H9 (cell line): ENCODE results near the gene CDK17. TPM values are rescaled to one million over a fixed set of nuclear protein-coding genes. Genes with fewer than 3 reads are reported as not detected.

Source experiments
- DNase-seq: peaks from one replicate; pipeline ENCODE4 v3.0.0-alpha.2; 2017
- H2AFZ ChIP-seq: one replicate; pipeline ENCODE4 v1.6.1; 2013; ENCODE audit warnings: mild to moderate bottlenecking, low read length, control low read depth, moderate library complexity
- H2AK5ac ChIP-seq: 2 replicates; pipeline ENCODE4 v1.6.1; 2013; ENCODE audit warnings: low read length, control low read depth, mixed read lengths; ENCODE audit not compliant: insufficient read length
- H2BK120ac ChIP-seq: one replicate; pipeline ENCODE4 v1.6.1; 2013; ENCODE audit warnings: low read depth, mild to moderate bottlenecking, low read length, control low read depth, inconsistent platforms; ENCODE audit not compliant: poor library complexity, severe bottlenecking
- H2BK12ac ChIP-seq: 2 replicates; pipeline ENCODE4 v1.6.1; 2013; ENCODE audit warnings: low read length, control low read depth, mixed read lengths, low read depth; ENCODE audit not compliant: insufficient read length
- H2BK15ac ChIP-seq: 2 replicates; pipeline ENCODE4 v1.6.1; 2013; ENCODE audit warnings: low read depth, low read length, control low read depth
- H2BK20ac ChIP-seq: one replicate; pipeline ENCODE4 v1.6.1; 2013; ENCODE audit warnings: low read depth, mild to moderate bottlenecking, low read length, control low read depth, inconsistent platforms; ENCODE audit not compliant: poor library complexity, severe bottlenecking
- H2BK5ac ChIP-seq: 2 replicates; pipeline ENCODE4 v1.6.1; 2013; ENCODE audit warnings: low read length, control low read depth, mixed read lengths; ENCODE audit not compliant: insufficient read length
- H3K14ac ChIP-seq: 2 replicates; pipeline ENCODE4 v1.6.1; 2013; ENCODE audit warnings: low read length, control low read depth; ENCODE audit not compliant: insufficient read depth
- H3K18ac ChIP-seq: 2 replicates; pipeline ENCODE4 v1.6.1; 2013; ENCODE audit warnings: low read depth, mild to moderate bottlenecking, mixed read lengths, low read length, control low read depth; ENCODE audit not compliant: insufficient read length
- H3K23ac ChIP-seq: 2 replicates; pipeline ENCODE4 v1.6.1; 2013; ENCODE audit warnings: low read length, control low read depth, mixed read lengths, low read depth; ENCODE audit not compliant: insufficient read length
- H3K23me2 ChIP-seq: 2 replicates; pipeline ENCODE4 v1.6.1; 2013; ENCODE audit warnings: low read depth, mild to moderate bottlenecking, mixed read lengths, low read length, control low read depth; ENCODE audit not compliant: insufficient read length, poor library complexity, severe bottlenecking
- H3K27ac ChIP-seq: 2 replicates; pipeline ENCODE4 v1.5.1; 2013; ENCODE audit warnings: low read length, control low read depth, mixed read lengths, low read depth; ENCODE audit not compliant: insufficient read length
- H3K27me3 ChIP-seq: 2 replicates; pipeline ENCODE4 v1.6.1; 2013; ENCODE audit warnings: low read length, control low read depth, inconsistent platforms; ENCODE audit not compliant: insufficient read depth
- H3K4ac ChIP-seq: 2 replicates; pipeline ENCODE4 v1.6.1; 2013; ENCODE audit warnings: low read depth, mild to moderate bottlenecking, control low read depth, inconsistent platforms, low read length, moderate library complexity
- H3K4me1 ChIP-seq: 2 replicates; pipeline ENCODE4 v1.6.1; 2013; ENCODE audit warnings: low read length, control low read depth, inconsistent platforms; ENCODE audit not compliant: insufficient read depth
- H3K4me2 ChIP-seq: 2 replicates; pipeline ENCODE4 v1.6.1; 2013; ENCODE audit warnings: low read length, control low read depth, mixed read lengths; ENCODE audit not compliant: insufficient read length, insufficient read depth
- H3K56ac ChIP-seq: 2 replicates; pipeline ENCODE4 v1.6.1; 2013; ENCODE audit warnings: low read depth, mild to moderate bottlenecking, mixed read lengths, low read length, control low read depth; ENCODE audit not compliant: insufficient read length
- H3K79me1 ChIP-seq: 2 replicates; pipeline ENCODE4 v1.6.1; 2013; ENCODE audit warnings: low read depth, mild to moderate bottlenecking, moderate library complexity, low read length, control low read depth, inconsistent platforms; ENCODE audit not compliant: insufficient read depth, poor library complexity, severe bottlenecking
- H3K79me2 ChIP-seq: 2 replicates; pipeline ENCODE4 v1.6.1; 2013; ENCODE audit warnings: low read length, control low read depth, inconsistent platforms; ENCODE audit not compliant: insufficient read depth
- H3K9ac ChIP-seq: 2 replicates; pipeline ENCODE4 v1.6.1; 2013; ENCODE audit warnings: low read length, control low read depth, mixed read lengths; ENCODE audit not compliant: insufficient read length; ENCODE audit errors: extremely low read depth
- H3K9me3 ChIP-seq: one replicate; pipeline ENCODE4 v1.6.1; 2013; ENCODE audit warnings: low read depth, low read length, inconsistent platforms; ENCODE audit not compliant: control insufficient read depth
- H3T11ph ChIP-seq: one replicate; pipeline ENCODE4 v1.6.1; 2013; ENCODE audit warnings: mild to moderate bottlenecking, low read length, control low read depth, inconsistent platforms
- H4K20me1 ChIP-seq: one replicate; pipeline ENCODE4 v1.6.1; 2013; ENCODE audit not compliant: control insufficient read depth, insufficient read length, insufficient read depth
- H4K5ac ChIP-seq: 2 replicates; pipeline ENCODE4 v1.6.1; 2013; ENCODE audit warnings: low read depth, mild to moderate bottlenecking, mixed read lengths, low read length, control low read depth; ENCODE audit not compliant: insufficient read length
- H4K8ac ChIP-seq: replicated peaks from 2 replicates; pipeline ENCODE4 v1.6.1; 2013; ENCODE audit warnings: low read length, control low read depth, mixed read lengths, low read depth; ENCODE audit not compliant: insufficient read length
- H4K91ac ChIP-seq: 2 replicates; pipeline ENCODE4 v1.6.1; 2013; ENCODE audit warnings: low read depth, mild to moderate bottlenecking, moderate library complexity, mixed read lengths, low read length, control low read depth; ENCODE audit not compliant: insufficient read length
- H3K27ac Mint-ChIP-seq, 3 experiments: 2 replicates in 2 of 3; 3 replicates in 1 of 3; pipeline ENCODE4 v1.8.0; 2020 to 2021; ENCODE audit warnings: mixed read lengths in 3 of 3, mild to moderate bottlenecking in 1 of 3, moderate library complexity in 1 of 3
- H3K27me3 Mint-ChIP-seq: 2 replicates; pipeline ENCODE4 v1.8.0; 2021; ENCODE audit warnings: low read depth, mild to moderate bottlenecking, moderate library complexity, mixed read lengths
- H3K36me3 Mint-ChIP-seq, 3 experiments: 2 replicates in 2 of 3; 3 replicates in 1 of 3; pipeline ENCODE4 v1.8.0; 2020 to 2021; ENCODE audit warnings: low read depth in 3 of 3, mixed read lengths in 3 of 3; ENCODE audit not compliant: insufficient read depth in 1 of 3
- H3K4me1 Mint-ChIP-seq, 2 experiments: 2 replicates each; pipeline ENCODE4 v1.8.0; 2020; ENCODE audit warnings: mixed read lengths in 2 of 2
- H3K4me3 Mint-ChIP-seq, 2 experiments: 2 replicates in 1 of 2; 3 replicates in 1 of 2; pipeline ENCODE4 v1.8.0; 2020 to 2021; ENCODE audit warnings: mild to moderate bottlenecking in 2 of 2, mixed read lengths in 2 of 2, moderate library complexity in 1 of 2
- H3K9me3 Mint-ChIP-seq, 2 experiments: 2 replicates in 1 of 2; 3 replicates in 1 of 2; pipeline ENCODE4 v1.8.0; 2020; ENCODE audit warnings: mild to moderate bottlenecking in 2 of 2, mixed read lengths in 2 of 2, moderate library complexity in 1 of 2
- total RNA-seq: library from RNA; stranded (reverse); gene quantifications from 2 replicates; pipeline ENCODE4 v1.2.1, GENCODE V29; 2021
- TF ChIP-seq, protein P1 (sequence below): fragments of 200-600 bp; sonication (generic); conservative IDR thresholded peaks from 3 replicates; pipeline ENCODE4 v1.8.0; 2021; ENCODE audit warnings: antibody characterized with exemption, mild to moderate bottlenecking

Gene CDK17
- total RNA-seq, 1 experiment from 2014 or later, result 28.8 TPM

GRCh38 chr12:96359328-96359727, 40.9 kb downstream of the CDK17 start:
- H4K5ac ChIP-seq, result no peak overlapping the region
- no peak overlapping the region for H2AFZ ChIP-seq
- H3K4me1 Mint-ChIP-seq, result peaks cover 15 to 22% of the 10 kb centered on the region in 2 experiments
- H4K8ac ChIP-seq, result no peak overlapping the region
- no peak for DNase-seq
- no peak overlapping the region for H2BK20ac ChIP-seq
- H3K18ac ChIP-seq, result no peak overlapping the region
- H3K23ac ChIP-seq, result no peak overlapping the region
- no peak overlapping the region for H3K4me3 Mint-ChIP-seq
- H3K56ac ChIP-seq, result no peak overlapping the region
- no peaks in the 10 kb centered on the region for H3K9me3 ChIP-seq
- H3K79me2 ChIP-seq, result peaks cover 2% of the 10 kb centered on the region; the same call in 1 of the 2 replicates
- H3K27me3 ChIP-seq, result no peaks in the 10 kb centered on the region
- H3T11ph ChIP-seq, result no peak overlapping the region
- H2BK12ac ChIP-seq, result no peak overlapping the region
- no peak overlapping the region for H2BK15ac ChIP-seq
- no peak overlapping the region for H3K4ac ChIP-seq
- H4K91ac ChIP-seq, result no peak overlapping the region
- no peaks in the 10 kb centered on the region for H3K9me3 Mint-ChIP-seq
- H4K20me1 ChIP-seq, result no peaks in the 10 kb centered on the region
- no peaks in the 10 kb centered on the region for H3K27me3 Mint-ChIP-seq
- H3K79me1 ChIP-seq, result peaks cover 3% of the 10 kb centered on the region
- TF ChIP-seq, protein P1, sequence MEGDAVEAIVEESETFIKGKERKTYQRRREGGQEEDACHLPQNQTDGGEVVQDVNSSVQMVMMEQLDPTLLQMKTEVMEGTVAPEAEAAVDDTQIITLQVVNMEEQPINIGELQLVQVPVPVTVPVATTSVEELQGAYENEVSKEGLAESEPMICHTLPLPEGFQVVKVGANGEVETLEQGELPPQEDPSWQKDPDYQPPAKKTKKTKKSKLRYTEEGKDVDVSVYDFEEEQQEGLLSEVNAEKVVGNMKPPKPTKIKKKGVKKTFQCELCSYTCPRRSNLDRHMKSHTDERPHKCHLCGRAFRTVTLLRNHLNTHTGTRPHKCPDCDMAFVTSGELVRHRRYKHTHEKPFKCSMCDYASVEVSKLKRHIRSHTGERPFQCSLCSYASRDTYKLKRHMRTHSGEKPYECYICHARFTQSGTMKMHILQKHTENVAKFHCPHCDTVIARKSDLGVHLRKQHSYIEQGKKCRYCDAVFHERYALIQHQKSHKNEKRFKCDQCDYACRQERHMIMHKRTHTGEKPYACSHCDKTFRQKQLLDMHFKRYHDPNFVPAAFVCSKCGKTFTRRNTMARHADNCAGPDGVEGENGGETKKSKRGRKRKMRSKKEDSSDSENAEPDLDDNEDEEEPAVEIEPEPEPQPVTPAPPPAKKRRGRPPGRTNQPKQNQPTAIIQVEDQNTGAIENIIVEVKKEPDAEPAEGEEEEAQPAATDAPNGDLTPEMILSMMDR, result peak; percentile 12; the same call in 2 of the 3 replicates
- H3K27ac Mint-ChIP-seq, result no peak overlapping the region
- no peak overlapping the region for H2BK120ac ChIP-seq
- H2BK5ac ChIP-seq, result no peak overlapping the region
- no peaks in the 10 kb centered on the region for H3K23me2 ChIP-seq
- H3K4me1 ChIP-seq, result no peaks in the 10 kb centered on the region
- H3K27ac ChIP-seq, result no peak overlapping the region
- H2AK5ac ChIP-seq, result no peak overlapping the region
- H3K4me2 ChIP-seq, result no peak overlapping the region
- H3K36me3 Mint-ChIP-seq, result no peaks in the 10 kb centered on the region; a peak in 2 of 7 replicates
- H3K14ac ChIP-seq, result no peak overlapping the region
- H3K9ac ChIP-seq, result no peak overlapping the region
